HepG2 (cell line): ENCODE measurements around the gene DOK4. TPM values are rescaled to one million over a fixed set of nuclear protein-coding genes. Genes with fewer than 3 reads are reported as not detected.

Experiments
- KLF12 ChIP-seq: sonication (generic); formaldehyde crosslinking; IDR thresholded peaks from 2 replicates; pipeline ENCODE4 v1.4.0; 2020; ENCODE audit warnings: missing genetic modification reagents, borderline replicate concordance
- KLF9 ChIP-seq: IDR thresholded peaks from 2 replicates; pipeline ENCODE4 v1.6.1; 2016; ENCODE audit warnings: low read depth
- NCOA5 ChIP-seq: sonication (generic); formaldehyde crosslinking; IDR thresholded peaks from 2 replicates; pipeline ENCODE4 v1.4.0; 2020; ENCODE audit warnings: missing genetic modification reagents
- NFKBIZ ChIP-seq: IDR thresholded peaks from 2 replicates; pipeline ENCODE4 v1.6.1; 2018; ENCODE audit warnings: missing genetic modification reagents, missing compliant biosample characterization
- PHF21A ChIP-seq: sonication (generic); formaldehyde crosslinking; IDR thresholded peaks from 2 replicates; pipeline ENCODE4 v1.5.0; 2020; ENCODE audit warnings: mild to moderate bottlenecking, missing genetic modification reagents
- SETDB1 ChIP-seq: sonication (generic); formaldehyde crosslinking; IDR thresholded peaks from 2 replicates; pipeline ENCODE4 v1.5.1; 2020; ENCODE audit warnings: missing genetic modification reagents, mild to moderate bottlenecking, borderline replicate concordance
- STAG1 ChIP-seq: sonication (generic); formaldehyde crosslinking; IDR thresholded peaks from 2 replicates; pipeline ENCODE4 v1.4.0; 2020; ENCODE audit warnings: missing genetic modification reagents
- ZBTB21 ChIP-seq: sonication (generic); formaldehyde crosslinking; IDR thresholded peaks from 2 replicates; pipeline ENCODE4 v1.4.0; 2020; ENCODE audit warnings: missing genetic modification reagents
- ZFYVE20 ChIP-seq: sonication (generic); formaldehyde crosslinking; IDR thresholded peaks from 2 replicates; pipeline ENCODE4 v1.8.0; 2023; ENCODE audit warnings: low read depth, mild to moderate bottlenecking, moderate library complexity, missing genetic modification reagents, borderline replicate concordance
- ZIK1 ChIP-seq: sonication (generic); formaldehyde crosslinking; IDR thresholded peaks from 2 replicates; pipeline ENCODE4 v1.5.0; 2020; ENCODE audit warnings: mild to moderate bottlenecking, low read depth, missing genetic modification reagents, borderline replicate concordance
- ZNF136 ChIP-seq: sonication (generic); formaldehyde crosslinking; IDR thresholded peaks from 2 replicates; pipeline ENCODE4 v1.8.1; 2022; ENCODE audit warnings: low read depth, mild to moderate bottlenecking, moderate library complexity, missing genetic modification reagents
- ZNF253 ChIP-seq: sonication (generic); formaldehyde crosslinking; IDR thresholded peaks from 2 replicates; pipeline ENCODE4 v1.8.0; 2022; ENCODE audit warnings: mild to moderate bottlenecking, missing genetic modification reagents, borderline replicate concordance
- ZNF567 ChIP-seq: sonication (generic); formaldehyde crosslinking; IDR thresholded peaks from 2 replicates; pipeline ENCODE4 v1.8.1; 2023; ENCODE audit warnings: mild to moderate bottlenecking, missing genetic modification reagents, borderline replicate concordance
- ZNF629 ChIP-seq: sonication (generic); formaldehyde crosslinking; conservative IDR thresholded peaks from 2 replicates; pipeline ENCODE4 v1.5.0; 2020; ENCODE audit warnings: missing genetic modification reagents
- polyA plus RNA-seq, 8 experiments: library from polyadenylated mRNA; depleted of rRNA in 3 of 8; stranded (reverse) in 7 of 8; unstranded in 1 of 8; fragments of >200 nt; fragmentation: Illumina TruSeq in 4 of 8; extraction: Trizol in 4 of 8; gene quantifications; 2 replicates each; pipeline versions ENCODE4 v1.2.1 to v1.2.3, GENCODE V29; 2011 to 2016; ENCODE audit warnings: low read depth in 4 of 8, missing spikeins in 1 of 8, mixed read lengths in 1 of 8; ENCODE audit not compliant: insufficient read depth in 1 of 8
- total RNA-seq, 5 experiments: library from RNA; depleted of rRNA; stranded (reverse); fragments of >200 nt; fragmentation: Illumina TruSeq; extraction: Trizol; gene quantifications; 2 replicates each; pipeline ENCODE4 v1.2.3, GENCODE V29; 2016; ENCODE audit warnings: low read depth in 1 of 5
- TF ChIP-seq, protein P1 (sequence below): sonication (generic); formaldehyde crosslinking; IDR thresholded peaks from 2 replicates; pipeline ENCODE4 v1.5.1; 2020; ENCODE audit warnings: mild to moderate bottlenecking, missing genetic modification reagents, borderline replicate concordance
- TF ChIP-seq, protein P2 (sequence below): sonication (generic); formaldehyde crosslinking; IDR thresholded peaks from 2 replicates; pipeline ENCODE4 v1.4.0; 2020; ENCODE audit warnings: missing genetic modification reagents
- TF ChIP-seq, protein P3 (sequence below): sonication (generic); formaldehyde crosslinking; IDR thresholded peaks from 2 replicates; pipeline ENCODE4 v1.5.0; 2020; ENCODE audit warnings: missing genetic modification reagents, mild to moderate bottlenecking, borderline replicate concordance
- TF ChIP-seq, protein P4 (sequence below): sonication (generic); formaldehyde crosslinking; IDR thresholded peaks from 2 replicates; pipeline ENCODE4 v1.5.1; 2020; ENCODE audit warnings: missing genetic modification reagents, mild to moderate bottlenecking, borderline replicate concordance
- TF ChIP-seq, protein P5 (sequence below): sonication (generic); formaldehyde crosslinking; conservative IDR thresholded peaks from 2 replicates; pipeline ENCODE4 v1.4.0; 2020; ENCODE audit warnings: missing genetic modification reagents
- TF ChIP-seq, protein P6 (sequence below): IDR thresholded peaks from 2 replicates; pipeline ENCODE4 v1.6.1; 2016; ENCODE audit warnings: mild to moderate bottlenecking

The DOK4 gene
- total and polyA plus RNA-seq, 2 of the 13 experiments (the other 11 are each of a cell fraction or from before 2014, with no cell fraction given) = 52.7 to 70.0 TPM

DNA sequence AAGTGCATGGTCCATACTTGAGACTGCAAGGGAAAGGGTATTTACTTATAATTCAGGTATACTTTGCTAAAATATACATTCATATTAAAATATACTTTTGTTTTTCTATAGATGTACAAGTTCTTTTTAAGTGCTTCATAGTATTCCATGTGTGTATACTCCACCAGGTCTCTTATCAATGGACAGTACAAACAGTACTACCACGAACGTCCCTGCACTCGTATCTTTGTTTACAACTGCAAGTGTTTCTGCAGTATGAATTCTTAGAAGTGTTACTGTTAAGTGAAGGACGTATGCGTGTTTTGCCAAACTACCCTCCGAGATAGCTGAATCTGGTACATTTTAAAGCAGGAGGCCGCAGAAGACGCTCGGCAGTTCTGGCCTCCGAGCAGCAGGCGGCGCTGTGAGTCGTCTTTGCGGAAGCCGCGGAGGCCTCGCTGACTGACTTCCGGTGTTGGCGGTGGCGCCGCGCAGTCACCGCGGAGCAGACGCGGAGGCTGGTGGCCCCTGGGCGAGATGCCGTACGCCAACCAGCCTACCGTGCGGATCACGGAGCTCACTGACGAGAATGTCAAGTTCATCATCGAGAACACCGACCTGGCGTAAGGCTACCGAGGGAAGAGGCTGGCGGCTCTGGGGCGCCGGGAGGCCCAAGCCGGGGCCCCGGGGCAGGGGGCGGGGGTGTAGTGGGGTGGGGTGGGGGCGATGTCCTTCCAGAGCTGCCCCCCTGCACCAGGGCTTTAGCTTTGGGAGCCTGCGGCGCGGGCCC, 23.9 kb downstream of the DOK4 start, which contains the start of gene POLR2C (continued):
- TF ChIP-seq, protein P1, sequence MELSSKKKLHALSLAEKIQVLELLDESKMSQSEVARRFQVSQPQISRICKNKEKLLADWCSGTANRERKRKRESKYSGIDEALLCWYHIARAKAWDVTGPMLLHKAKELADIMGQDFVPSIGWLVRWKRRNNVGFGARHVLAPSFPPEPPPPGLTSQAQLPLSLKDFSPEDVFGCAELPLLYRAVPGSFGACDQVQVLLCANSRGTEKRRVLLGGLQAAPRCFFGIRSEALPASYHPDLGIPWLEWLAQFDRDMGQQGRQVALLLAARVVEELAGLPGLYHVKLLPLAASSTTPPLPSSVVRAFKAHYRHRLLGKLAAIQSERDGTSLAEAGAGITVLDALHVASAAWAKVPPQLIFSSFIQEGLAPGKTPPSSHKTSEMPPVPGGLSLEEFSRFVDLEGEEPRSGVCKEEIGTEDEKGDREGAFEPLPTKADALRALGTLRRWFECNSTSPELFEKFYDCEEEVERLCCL (CRISPR knock-in tag) = no peak
- peak; percentile 63 for TF ChIP-seq ZBTB21 (CRISPR knock-in tag)
- TF ChIP-seq, protein P2, sequence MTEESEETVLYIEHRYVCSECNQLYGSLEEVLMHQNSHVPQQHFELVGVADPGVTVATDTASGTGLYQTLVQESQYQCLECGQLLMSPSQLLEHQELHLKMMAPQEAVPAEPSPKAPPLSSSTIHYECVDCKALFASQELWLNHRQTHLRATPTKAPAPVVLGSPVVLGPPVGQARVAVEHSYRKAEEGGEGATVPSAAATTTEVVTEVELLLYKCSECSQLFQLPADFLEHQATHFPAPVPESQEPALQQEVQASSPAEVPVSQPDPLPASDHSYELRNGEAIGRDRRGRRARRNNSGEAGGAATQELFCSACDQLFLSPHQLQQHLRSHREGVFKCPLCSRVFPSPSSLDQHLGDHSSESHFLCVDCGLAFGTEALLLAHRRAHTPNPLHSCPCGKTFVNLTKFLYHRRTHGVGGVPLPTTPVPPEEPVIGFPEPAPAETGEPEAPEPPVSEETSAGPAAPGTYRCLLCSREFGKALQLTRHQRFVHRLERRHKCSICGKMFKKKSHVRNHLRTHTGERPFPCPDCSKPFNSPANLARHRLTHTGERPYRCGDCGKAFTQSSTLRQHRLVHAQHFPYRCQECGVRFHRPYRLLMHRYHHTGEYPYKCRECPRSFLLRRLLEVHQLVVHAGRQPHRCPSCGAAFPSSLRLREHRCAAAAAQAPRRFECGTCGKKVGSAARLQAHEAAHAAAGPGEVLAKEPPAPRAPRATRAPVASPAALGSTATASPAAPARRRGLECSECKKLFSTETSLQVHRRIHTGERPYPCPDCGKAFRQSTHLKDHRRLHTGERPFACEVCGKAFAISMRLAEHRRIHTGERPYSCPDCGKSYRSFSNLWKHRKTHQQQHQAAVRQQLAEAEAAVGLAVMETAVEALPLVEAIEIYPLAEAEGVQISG = peak; percentile 100
- TF ChIP-seq KLF12 (CRISPR knock-in tag) = peak; percentile 85; the same call in 1 of the 2 replicates
- TF ChIP-seq, protein P3, sequence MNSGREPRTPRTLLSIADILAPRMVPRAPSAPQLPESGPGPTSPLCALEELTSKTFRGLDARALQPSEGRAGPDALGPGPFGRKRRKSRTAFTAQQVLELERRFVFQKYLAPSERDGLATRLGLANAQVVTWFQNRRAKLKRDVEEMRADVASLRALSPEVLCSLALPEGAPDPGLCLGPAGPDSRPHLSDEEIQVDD (CRISPR knock-in tag) = peak; percentile 95
- peak; percentile 68; the same call in 1 of the 2 replicates for TF ChIP-seq ZIK1 (CRISPR knock-in tag)
- TF ChIP-seq KLF9 (CRISPR knock-in tag) = peak; percentile 95
- TF ChIP-seq ZFYVE20 = no peak
- peak; percentile 29; the same call in 1 of the 2 replicates for TF ChIP-seq ZNF629 (CRISPR knock-in tag)
- peak; percentile 90; the same call in 1 of the 2 replicates for TF ChIP-seq ZNF567 (CRISPR knock-in tag)
- TF ChIP-seq, protein P4, sequence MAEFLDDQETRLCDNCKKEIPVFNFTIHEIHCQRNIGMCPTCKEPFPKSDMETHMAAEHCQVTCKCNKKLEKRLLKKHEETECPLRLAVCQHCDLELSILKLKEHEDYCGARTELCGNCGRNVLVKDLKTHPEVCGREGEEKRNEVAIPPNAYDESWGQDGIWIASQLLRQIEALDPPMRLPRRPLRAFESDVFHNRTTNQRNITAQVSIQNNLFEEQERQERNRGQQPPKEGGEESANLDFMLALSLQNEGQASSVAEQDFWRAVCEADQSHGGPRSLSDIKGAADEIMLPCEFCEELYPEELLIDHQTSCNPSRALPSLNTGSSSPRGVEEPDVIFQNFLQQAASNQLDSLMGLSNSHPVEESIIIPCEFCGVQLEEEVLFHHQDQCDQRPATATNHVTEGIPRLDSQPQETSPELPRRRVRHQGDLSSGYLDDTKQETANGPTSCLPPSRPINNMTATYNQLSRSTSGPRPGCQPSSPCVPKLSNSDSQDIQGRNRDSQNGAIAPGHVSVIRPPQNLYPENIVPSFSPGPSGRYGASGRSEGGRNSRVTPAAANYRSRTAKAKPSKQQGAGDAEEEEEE (CRISPR knock-in tag) = peak; percentile 52; the same call in 1 of the 2 replicates
- TF ChIP-seq STAG1 (CRISPR knock-in tag) = peak; percentile 78
- no peak for TF ChIP-seq NCOA5 (CRISPR knock-in tag)
- no peak for TF ChIP-seq PHF21A (CRISPR knock-in tag)
- TF ChIP-seq, protein P5, sequence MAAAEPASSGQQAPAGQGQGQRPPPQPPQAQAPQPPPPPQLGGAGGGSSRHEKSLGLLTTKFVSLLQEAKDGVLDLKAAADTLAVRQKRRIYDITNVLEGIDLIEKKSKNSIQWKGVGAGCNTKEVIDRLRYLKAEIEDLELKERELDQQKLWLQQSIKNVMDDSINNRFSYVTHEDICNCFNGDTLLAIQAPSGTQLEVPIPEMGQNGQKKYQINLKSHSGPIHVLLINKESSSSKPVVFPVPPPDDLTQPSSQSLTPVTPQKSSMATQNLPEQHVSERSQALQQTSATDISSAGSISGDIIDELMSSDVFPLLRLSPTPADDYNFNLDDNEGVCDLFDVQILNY (CRISPR knock-in tag) = 0 out of 2 replicates have a peak, but pooled peaks have one; percentile 72
- no peak for TF ChIP-seq ZNF136 (CRISPR knock-in tag)
- TF ChIP-seq ZNF253 (CRISPR knock-in tag) = peak; percentile 88; the same call in 1 of the 2 replicates
- TF ChIP-seq NFKBIZ (CRISPR knock-in tag) = peak; percentile 92; the same call in 1 of the 2 replicates
- TF ChIP-seq SETDB1 (CRISPR knock-in tag) = no peak
- TF ChIP-seq, protein P6, sequence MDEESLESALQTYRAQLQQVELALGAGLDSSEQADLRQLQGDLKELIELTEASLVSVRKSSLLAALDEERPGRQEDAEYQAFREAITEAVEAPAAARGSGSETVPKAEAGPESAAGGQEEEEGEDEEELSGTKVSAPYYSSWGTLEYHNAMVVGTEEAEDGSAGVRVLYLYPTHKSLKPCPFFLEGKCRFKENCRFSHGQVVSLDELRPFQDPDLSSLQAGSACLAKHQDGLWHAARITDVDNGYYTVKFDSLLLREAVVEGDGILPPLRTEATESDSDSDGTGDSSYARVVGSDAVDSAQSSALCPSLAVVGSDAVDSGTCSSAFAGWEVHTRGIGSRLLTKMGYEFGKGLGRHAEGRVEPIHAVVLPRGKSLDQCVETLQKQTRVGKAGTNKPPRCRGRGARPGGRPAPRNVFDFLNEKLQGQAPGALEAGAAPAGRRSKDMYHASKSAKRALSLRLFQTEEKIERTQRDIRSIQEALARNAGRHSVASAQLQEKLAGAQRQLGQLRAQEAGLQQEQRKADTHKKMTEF (CRISPR knock-in tag) = peak; percentile 97
